ENCODE measurements around the gene BMP7.

BMP7 gene

DNA sequence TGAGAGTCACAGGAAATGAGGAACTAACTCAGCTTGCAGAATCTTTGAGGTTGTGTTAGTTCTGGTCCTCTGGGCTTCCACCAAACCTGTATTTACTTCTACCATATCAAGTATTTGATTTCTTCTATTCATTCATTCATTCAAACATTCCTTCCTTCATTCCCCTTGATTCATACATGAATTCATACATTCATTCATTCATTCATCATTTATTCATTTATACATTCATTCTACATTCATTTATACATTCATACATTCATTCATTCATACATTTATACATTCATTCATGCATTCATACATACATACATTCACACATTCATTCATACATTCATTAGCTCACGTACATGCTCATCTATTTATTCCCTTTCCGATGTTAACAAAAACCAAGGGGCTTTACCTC lies 120.3 kb downstream of the BMP7 start:
- H3K9me3 ChIP-seq (ENCODE audit: control insufficient read depth, low read length) = peaks cover 3% of the 10 kb centered on the region
- H3K4me1 ChIP-seq (ENCODE audit: control insufficient read depth, insufficient read depth, low read length) = no peaks in the 10 kb centered on the region
- H3K4me3 ChIP-seq (ENCODE audit: low read length) = no peak overlapping the region
- no peaks in the 10 kb centered on the region for H3K36me3 ChIP-seq (ENCODE audit: control insufficient read depth, insufficient read depth, low read length, severe bottlenecking)
- H3K27me3 ChIP-seq (replicated peaks; ENCODE audit: control insufficient read depth, insufficient read depth, low read length) = peaks cover 65% of the 10 kb centered on the region
- DNase-seq (ENCODE audit: low read depth) = no peak
- no peak overlapping the region for H3K9ac ChIP-seq (ENCODE audit: low read length)

DNA sequence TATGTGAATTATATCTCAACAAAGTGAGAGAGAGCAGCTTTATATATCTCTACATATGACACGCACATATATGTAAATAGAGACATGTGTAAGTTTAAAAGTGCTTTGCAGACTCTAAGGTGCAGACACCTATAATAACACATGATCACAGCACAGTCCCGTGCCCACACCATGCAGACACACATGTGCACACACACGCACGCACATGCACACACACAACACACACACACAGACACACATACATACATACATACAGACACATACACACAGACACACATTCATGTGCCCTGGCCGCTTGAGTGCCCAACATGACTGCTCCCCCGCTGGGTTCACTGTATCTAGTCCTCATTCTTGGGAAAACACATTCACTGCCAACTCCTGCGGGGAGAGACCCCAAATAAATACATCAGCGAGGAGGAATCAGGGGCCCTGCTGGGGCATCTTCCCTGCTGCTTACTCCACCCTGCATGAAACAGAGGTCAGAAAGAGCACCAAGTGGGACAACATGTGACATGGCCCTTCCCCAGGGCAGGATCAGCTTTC lies 121.3 kb downstream of the BMP7 start:
- Histone ChIP-seq H3K9ac (ENCODE audit: low read length) (no peak overlapping the region), H3K4me3 (ENCODE audit: low read length) (no peak overlapping the region), H3K4me1 (ENCODE audit: control insufficient read depth, insufficient read depth, low read length) (no peaks in the 10 kb centered on the region), H3K27me3 (replicated peaks; ENCODE audit: control insufficient read depth, insufficient read depth, low read length) (peaks cover 68% of the 10 kb centered on the region), H3K36me3 (ENCODE audit: control insufficient read depth, insufficient read depth, low read length, severe bottlenecking) (no peaks in the 10 kb centered on the region), H3K9me3 (ENCODE audit: control insufficient read depth, low read length) (no peaks in the 10 kb centered on the region)
- DNase-seq (ENCODE audit: low read depth) = no peak

DNA sequence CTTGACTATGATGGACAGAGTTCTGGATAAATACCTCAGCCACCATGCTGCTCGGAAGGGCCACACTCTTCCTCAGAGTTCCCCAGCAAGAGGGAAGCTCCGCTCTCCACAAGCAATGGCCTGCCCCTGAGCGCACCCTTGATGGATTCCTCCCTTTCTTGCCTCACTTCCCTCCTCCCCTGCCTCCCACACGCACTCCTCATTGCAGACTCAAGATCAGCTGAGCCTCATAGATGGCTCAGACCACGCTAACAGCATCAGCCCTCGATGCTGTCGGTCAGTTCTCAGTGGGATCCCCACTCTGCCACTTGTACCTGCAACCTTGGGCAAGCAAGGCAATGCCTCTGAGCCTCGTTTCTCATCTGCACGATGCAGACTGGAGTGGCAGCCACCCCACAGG lies 123.3 kb downstream of the BMP7 start:
- Histone ChIP-seq H3K27me3 (replicated peaks; ENCODE audit: control insufficient read depth, insufficient read depth, low read length) (peaks cover 58% of the 10 kb centered on the region), H3K36me3 (ENCODE audit: control insufficient read depth, insufficient read depth, low read length, severe bottlenecking) (no peaks in the 10 kb centered on the region), H3K9me3 (ENCODE audit: control insufficient read depth, low read length) (no peaks in the 10 kb centered on the region), H3K4me1 (ENCODE audit: control insufficient read depth, insufficient read depth, low read length) (no peaks in the 10 kb centered on the region), H3K9ac (ENCODE audit: low read length) (no peak overlapping the region), H3K4me3 (ENCODE audit: low read length) (no peak overlapping the region)
- no peak for DNase-seq (ENCODE audit: low read depth)

DNA sequence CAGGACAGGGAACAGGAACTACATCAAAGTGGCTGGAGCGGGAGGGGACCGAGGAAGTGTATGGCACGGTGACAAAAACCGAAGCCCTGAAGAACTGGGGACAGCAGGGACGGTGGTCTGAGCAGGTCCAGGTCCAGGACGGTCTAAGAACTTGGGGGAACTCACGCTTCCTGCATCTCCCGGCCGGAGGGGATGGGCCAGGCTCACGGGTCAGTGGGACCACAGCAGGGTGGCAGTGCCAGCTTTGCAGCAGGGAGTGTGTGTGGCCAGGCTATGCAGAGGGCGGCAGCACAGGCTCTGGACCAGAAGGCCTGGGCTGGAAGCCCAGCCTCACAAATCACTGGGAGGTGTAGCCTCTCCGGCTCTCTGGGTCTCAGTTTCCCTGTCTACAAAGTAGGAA lies 123.8 kb downstream of the BMP7 start:
- no peaks in the 10 kb centered on the region for H3K4me1 ChIP-seq (ENCODE audit: control insufficient read depth, insufficient read depth, low read length)
- DNase-seq (ENCODE audit: low read depth) = no peak
- no peak overlapping the region for H3K9ac ChIP-seq (ENCODE audit: low read length)

DNA sequence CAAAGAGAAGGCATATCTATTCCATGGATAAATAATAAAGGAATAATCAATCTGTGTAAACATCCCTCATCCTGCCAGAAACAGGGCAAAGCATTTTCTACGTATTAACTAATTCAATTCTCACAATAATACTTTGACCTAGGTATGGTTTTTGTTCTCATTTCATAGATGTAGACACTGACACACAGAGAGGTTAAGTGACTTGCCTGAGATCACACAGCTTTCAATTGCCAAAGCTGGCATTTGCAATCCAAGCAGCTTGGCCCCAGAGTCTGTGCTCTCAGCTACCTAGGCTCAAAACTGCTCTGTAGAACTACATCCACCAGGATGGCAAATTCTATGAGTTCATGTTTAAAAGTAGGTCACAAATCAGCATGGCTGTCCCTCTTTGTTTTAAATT lies 124.9 kb downstream of the BMP7 start:
- no peak for DNase-seq (ENCODE audit: low read depth)
- H3K27me3 ChIP-seq (replicated peaks; ENCODE audit: control insufficient read depth, insufficient read depth, low read length) = peaks cover 47% of the 10 kb centered on the region
- no peaks in the 10 kb centered on the region for H3K4me1 ChIP-seq (ENCODE audit: control insufficient read depth, insufficient read depth, low read length)
- no peaks in the 10 kb centered on the region for H3K9me3 ChIP-seq (ENCODE audit: control insufficient read depth, low read length)
- H3K36me3 ChIP-seq (ENCODE audit: control insufficient read depth, insufficient read depth, low read length, severe bottlenecking) = no peaks in the 10 kb centered on the region
- H3K9ac ChIP-seq (ENCODE audit: low read length) = no peak overlapping the region
- H3K4me3 ChIP-seq (ENCODE audit: low read length) = no peak overlapping the region

More for the DNA sequence above, 123.8 kb downstream of the BMP7 start:
- H3K27me3 ChIP-seq (replicated peaks; ENCODE audit: control insufficient read depth, insufficient read depth, low read length) = peaks cover 56% of the 10 kb centered on the region
- no peaks in the 10 kb centered on the region for H3K36me3 ChIP-seq (ENCODE audit: control insufficient read depth, insufficient read depth, low read length, severe bottlenecking)
- no peaks in the 10 kb centered on the region for H3K9me3 ChIP-seq (ENCODE audit: control insufficient read depth, low read length)
- H3K4me3 ChIP-seq (ENCODE audit: low read length) = no peak overlapping the region

DNA sequence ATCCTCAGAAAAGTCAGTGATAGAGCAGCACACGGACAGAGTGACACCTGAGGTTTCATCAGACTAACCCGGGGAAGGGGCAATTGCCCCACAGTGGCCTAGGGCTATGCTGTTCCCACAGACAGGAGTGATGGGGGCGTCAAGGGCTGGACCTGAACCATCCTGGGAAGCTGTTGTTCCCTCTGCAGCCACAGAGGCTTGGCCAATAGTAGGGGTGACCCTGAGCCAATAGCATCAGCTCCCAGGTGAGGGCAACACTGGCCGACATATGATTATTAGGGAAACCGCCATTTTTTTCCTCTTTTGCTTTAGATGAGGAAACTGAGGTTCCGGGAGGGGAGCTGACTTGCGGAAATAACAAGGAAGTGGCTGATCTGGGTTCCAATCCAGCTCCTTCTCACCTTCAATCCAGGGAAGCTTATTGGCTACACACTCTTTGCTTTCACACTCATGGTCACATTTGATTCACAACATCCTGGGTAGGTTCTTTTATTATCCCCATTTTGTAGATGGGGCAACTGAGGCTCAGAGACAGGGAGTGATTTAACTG lies 126.0 kb downstream of the BMP7 start:
- no peaks in the 10 kb centered on the region for H3K9me3 ChIP-seq (ENCODE audit: control insufficient read depth, low read length)
- no peaks in the 10 kb centered on the region for H3K36me3 ChIP-seq (ENCODE audit: control insufficient read depth, insufficient read depth, low read length, severe bottlenecking)
- no peak overlapping the region for H3K9ac ChIP-seq (ENCODE audit: low read length)
- no peaks in the 10 kb centered on the region for H3K4me1 ChIP-seq (ENCODE audit: control insufficient read depth, insufficient read depth, low read length)
- peaks cover 46% of the 10 kb centered on the region for H3K27me3 ChIP-seq (replicated peaks; ENCODE audit: control insufficient read depth, insufficient read depth, low read length)
- no peak for DNase-seq (ENCODE audit: low read depth)
- no peak overlapping the region for H3K4me3 ChIP-seq (ENCODE audit: low read length)

DNA sequence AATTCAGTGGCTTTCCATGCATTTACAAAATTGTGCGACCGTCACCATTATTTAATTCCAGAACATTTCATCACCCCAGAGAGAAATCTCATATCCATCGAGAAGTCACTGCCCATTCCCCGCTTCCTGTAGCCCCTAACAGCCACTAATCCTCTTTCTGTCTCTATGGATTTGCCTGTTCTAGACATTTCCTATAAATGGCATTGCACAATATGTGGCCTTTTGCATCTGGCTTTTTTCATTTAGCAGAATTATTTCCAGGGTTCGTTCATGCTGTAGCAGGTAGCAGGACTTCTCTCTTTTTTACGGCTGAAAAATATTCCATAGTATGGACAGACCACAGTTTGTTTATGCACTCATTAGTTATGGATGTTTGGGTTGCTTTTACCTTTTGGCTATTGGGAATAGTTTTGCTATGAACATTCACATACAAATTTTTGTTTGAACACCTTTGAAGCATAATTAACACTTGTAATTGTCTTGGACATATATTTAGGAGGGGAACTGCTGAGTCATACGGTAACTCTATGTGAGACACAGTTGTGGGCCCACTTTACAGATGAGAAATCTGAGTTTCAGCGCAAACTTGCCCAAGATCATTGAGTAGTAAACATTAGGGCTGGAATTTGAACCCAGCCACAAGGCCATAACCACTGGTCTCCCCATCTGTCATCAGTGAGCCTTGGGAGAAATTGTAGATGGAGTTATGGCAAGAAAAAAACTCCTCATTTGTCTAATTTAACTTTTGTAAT lies 126.9 kb downstream of the BMP7 start:
- no peaks in the 10 kb centered on the region for H3K9me3 ChIP-seq (ENCODE audit: control insufficient read depth, low read length)
- no peak for DNase-seq (ENCODE audit: low read depth)
- no peaks in the 10 kb centered on the region for H3K4me1 ChIP-seq (ENCODE audit: control insufficient read depth, insufficient read depth, low read length)
- H3K9ac ChIP-seq (ENCODE audit: low read length) = no peak overlapping the region
- peaks cover 49% of the 10 kb centered on the region for H3K27me3 ChIP-seq (replicated peaks; ENCODE audit: control insufficient read depth, insufficient read depth, low read length)
- no peaks in the 10 kb centered on the region for H3K36me3 ChIP-seq (ENCODE audit: control insufficient read depth, insufficient read depth, low read length, severe bottlenecking)
- no peak overlapping the region for H3K4me3 ChIP-seq (ENCODE audit: low read length)

DNA sequence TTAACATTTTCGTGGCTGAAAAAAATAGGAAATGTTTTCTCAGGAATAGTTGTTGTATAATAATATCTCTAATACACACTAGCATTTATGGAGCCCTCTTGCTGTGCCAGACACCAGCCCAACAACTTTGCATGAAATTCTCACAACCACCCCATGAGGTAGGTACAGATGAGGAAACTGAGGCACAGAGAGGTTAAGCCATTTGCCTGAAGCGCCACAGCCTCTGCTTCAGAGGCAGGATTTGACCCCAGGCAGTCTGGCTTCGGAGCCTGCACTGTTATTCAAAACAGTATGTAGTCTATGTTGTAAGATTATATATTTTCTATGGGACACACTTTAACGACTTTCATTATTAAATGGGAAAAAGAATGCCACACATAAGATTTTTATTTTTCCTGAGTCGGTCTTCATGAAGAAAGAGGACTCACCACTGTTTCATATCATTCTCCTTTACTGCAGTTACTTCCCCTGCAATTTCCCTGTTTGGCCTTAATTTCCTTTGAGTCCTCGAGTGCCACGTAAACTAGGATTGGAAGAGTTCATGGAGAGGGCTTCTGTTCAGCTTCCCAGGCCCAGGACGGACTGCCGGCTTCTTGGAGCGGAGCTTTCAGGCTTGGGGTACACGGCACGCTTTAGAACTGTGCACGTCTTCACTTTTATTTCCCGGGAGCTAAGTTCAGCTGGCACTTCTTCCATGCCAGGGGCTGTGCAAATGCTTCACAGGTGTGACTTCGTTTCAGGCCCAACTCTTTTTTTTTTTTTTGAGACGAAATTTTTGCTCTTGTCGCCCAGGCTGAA lies 128.0 kb downstream of the BMP7 start:
- H3K9me3 ChIP-seq (ENCODE audit: control insufficient read depth, low read length) = no peaks in the 10 kb centered on the region
- H3K4me3 ChIP-seq (ENCODE audit: low read length) = no peak overlapping the region
- H3K36me3 ChIP-seq (ENCODE audit: control insufficient read depth, insufficient read depth, low read length, severe bottlenecking) = no peaks in the 10 kb centered on the region
- no peak for DNase-seq (ENCODE audit: low read depth)
- H3K9ac ChIP-seq (ENCODE audit: low read length) = no peak overlapping the region
- H3K27me3 ChIP-seq (replicated peaks; ENCODE audit: control insufficient read depth, insufficient read depth, low read length) = peaks cover 47% of the 10 kb centered on the region
- no peaks in the 10 kb centered on the region for H3K4me1 ChIP-seq (ENCODE audit: control insufficient read depth, insufficient read depth, low read length)

DNA sequence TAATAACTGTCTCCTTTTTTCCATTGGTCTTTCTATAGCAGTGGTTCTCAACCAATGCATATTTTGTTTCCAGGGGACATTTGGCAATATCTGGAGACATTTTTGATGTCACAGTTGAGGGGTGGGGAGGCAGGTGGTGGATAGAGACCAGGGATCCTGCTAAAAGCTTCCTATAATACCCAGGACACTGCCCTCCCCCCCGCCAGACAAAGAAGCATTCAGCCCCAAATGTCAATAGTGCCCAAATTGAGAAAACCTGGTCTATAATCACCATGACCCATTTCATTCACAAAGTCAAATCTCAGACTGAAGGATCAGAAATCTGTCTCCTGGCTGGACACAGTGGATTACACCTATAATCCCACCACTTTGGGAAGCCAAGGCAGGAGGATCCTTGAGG lies 128.8 kb downstream of the BMP7 start:
- Histone ChIP-seq H3K36me3 (ENCODE audit: control insufficient read depth, insufficient read depth, low read length, severe bottlenecking) (no peaks in the 10 kb centered on the region), H3K9ac (ENCODE audit: low read length) (no peak overlapping the region), H3K4me1 (ENCODE audit: control insufficient read depth, insufficient read depth, low read length) (no peaks in the 10 kb centered on the region), H3K4me3 (ENCODE audit: low read length) (no peak overlapping the region), H3K27me3 (replicated peaks; ENCODE audit: control insufficient read depth, insufficient read depth, low read length) (peaks cover 44% of the 10 kb centered on the region), H3K9me3 (ENCODE audit: control insufficient read depth, low read length) (no peaks in the 10 kb centered on the region)
- no peak for DNase-seq (ENCODE audit: low read depth)

DNA sequence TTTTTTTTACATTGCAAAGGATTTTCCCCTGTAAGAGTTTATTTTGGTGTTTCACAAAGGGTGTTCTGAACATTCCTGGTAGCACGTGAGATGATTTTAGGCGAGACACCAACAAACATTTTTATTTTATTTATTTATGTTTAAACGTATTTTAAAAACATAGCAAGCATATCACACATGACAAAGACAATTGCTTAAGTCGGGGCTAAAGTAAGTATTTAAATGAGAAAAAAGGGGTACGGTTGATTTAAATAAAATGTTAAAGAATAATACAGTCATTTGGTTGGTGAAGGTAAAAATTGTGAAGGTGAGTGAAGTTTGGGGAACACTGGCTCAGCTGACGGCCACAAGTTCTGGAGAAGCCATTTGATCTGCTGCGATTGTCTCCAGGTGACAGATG lies 129.7 kb downstream of the BMP7 start:
- no peak overlapping the region for H3K4me3 ChIP-seq (ENCODE audit: low read length)
- DNase-seq (ENCODE audit: low read depth) = no peak
- H3K4me1 ChIP-seq (ENCODE audit: control insufficient read depth, insufficient read depth, low read length) = no peaks in the 10 kb centered on the region
- H3K36me3 ChIP-seq (ENCODE audit: control insufficient read depth, insufficient read depth, low read length, severe bottlenecking) = no peaks in the 10 kb centered on the region
- no peaks in the 10 kb centered on the region for H3K9me3 ChIP-seq (ENCODE audit: control insufficient read depth, low read length)
- peaks cover 48% of the 10 kb centered on the region for H3K27me3 ChIP-seq (replicated peaks; ENCODE audit: control insufficient read depth, insufficient read depth, low read length)
- H3K9ac ChIP-seq (ENCODE audit: low read length) = no peak overlapping the region

DNA sequence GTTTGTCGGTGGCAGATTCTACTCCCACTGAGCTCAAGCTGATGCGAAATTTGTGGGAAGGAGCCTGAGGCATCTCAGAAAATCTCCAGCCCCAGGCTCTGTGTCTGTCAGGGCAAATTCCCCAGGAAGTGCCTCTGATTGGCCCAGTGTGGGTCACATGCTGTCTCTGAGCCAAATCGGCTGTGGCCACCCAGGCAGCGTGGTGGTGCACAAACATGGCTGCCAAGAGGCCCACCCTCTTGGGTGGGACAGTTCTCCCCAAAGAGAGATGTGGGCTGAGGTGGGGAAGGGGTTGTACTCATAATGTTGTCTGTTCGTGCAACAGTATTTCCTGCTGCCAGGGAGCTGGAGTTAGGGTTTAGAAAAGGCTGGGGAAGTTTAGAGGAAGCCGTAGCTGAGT lies 130.6 kb downstream of the BMP7 start:
- Histone ChIP-seq H3K9me3 (ENCODE audit: control insufficient read depth, low read length) (no peaks in the 10 kb centered on the region), H3K27me3 (replicated peaks; ENCODE audit: control insufficient read depth, insufficient read depth, low read length) (peaks cover 54% of the 10 kb centered on the region), H3K36me3 (ENCODE audit: control insufficient read depth, insufficient read depth, low read length, severe bottlenecking) (no peaks in the 10 kb centered on the region), H3K4me1 (ENCODE audit: control insufficient read depth, insufficient read depth, low read length) (no peaks in the 10 kb centered on the region), H3K9ac (ENCODE audit: low read length) (no peak overlapping the region), H3K4me3 (ENCODE audit: low read length) (no peak overlapping the region)
- DNase-seq (ENCODE audit: low read depth) = no peak

Data from adipocyte (in vitro differentiated cells).